GM12878 (cell line): ENCODE measurements around the gene ZNF827. TPM values are rescaled to one million over a fixed set of nuclear protein-coding genes. Genes with fewer than 3 reads are reported as not detected.
A peak's percentile ranks its signal among the peaks of the same experiment; 100 is the strongest.

Source experiments
- ATAC-seq: fragments of 200-7000 bp; cut with Tn5 transposase; 3 replicates; pipeline ENCODE4 v1.9.1; 2020; ENCODE audit warnings: mild to moderate bottlenecking, moderate library complexity
- BruUV-seq: library from RNA; stranded (reverse); fragments of 400-500 nt; replicated peaks from 2 replicates; lab custom pipeline; 2021; lab: Mats Ljungman, UMichigan
- CTCF ChIA-PET: fragments of 300-600 bp; sonication (Branson Sonifier 250); formaldehyde crosslinking; extraction: SDS; loops from one replicate; lab custom pipeline; 2021; ENCODE audit warnings: inconsistent platforms; lab: Yijun Ruan, JAX
- POLR2A ChIA-PET: fragments of 350-600 bp; formaldehyde crosslinking; extraction: SDS; loops from one replicate; lab custom pipeline; 2021; ENCODE audit warnings: inconsistent platforms; lab: Charles Lee
- RAD21 ChIA-PET: fragments of 300-600 bp; sonication (Branson Sonifier 250); formaldehyde crosslinking; loops from one replicate; lab custom pipeline; 2023; ENCODE audit warnings: antibody characterized with exemption; ENCODE audit not compliant: unreplicated experiment; lab: Charles Lee
- SMC1A ChIA-PET: fragments of 300-600 bp; sonication (Branson Sonifier 250); formaldehyde crosslinking; loops from one replicate; lab custom pipeline; 2023; ENCODE audit not compliant: unreplicated experiment, uncharacterized antibody; lab: Charles Lee
- DNase-seq: peaks from one replicate; pipeline ENCODE4 v3.0.0-alpha.2; 2011; ENCODE audit warnings: low read depth, low spot score
- FAIRE-seq: peaks from 3 replicates; lab custom pipeline; 2011; peaks lifted over from hg19 to GRCh38; lab: Jason Lieb, UNC
- H2AFZ ChIP-seq: 2 replicates; pipeline ENCODE4 v1.6.0; 2011; ENCODE audit warnings: low read depth, low read length, control low read depth; ENCODE audit not compliant: control insufficient read depth
- H3K27ac ChIP-seq: 2 replicates; pipeline ENCODE4 v1.5.1; 2011; ENCODE audit warnings: control low read depth; ENCODE audit not compliant: control insufficient read depth, insufficient read depth
- H3K27me3 ChIP-seq, 2 experiments: replicated peaks in 1 of 2; 2 replicates each; pipeline versions ENCODE4 v1.6.0 to v1.6.1; 2011; ENCODE audit warnings: low read length in 1 of 2; ENCODE audit not compliant: control insufficient read depth in 2 of 2, insufficient read depth in 2 of 2
- H3K36me3 ChIP-seq, 2 experiments: 2 replicates each; pipeline ENCODE4 v1.5.1; 2011; ENCODE audit warnings: low read length in 1 of 2; ENCODE audit not compliant: control insufficient read depth in 2 of 2, insufficient read depth in 2 of 2
- H3K4me1 ChIP-seq: 2 replicates; pipeline ENCODE4 v1.6.1; 2011; ENCODE audit warnings: mild to moderate bottlenecking, low read length, moderate library complexity, mixed read lengths; ENCODE audit not compliant: control insufficient read depth, insufficient read depth
- H3K4me2 ChIP-seq: 2 replicates; pipeline ENCODE4 v1.6.0; 2011; ENCODE audit warnings: control low read depth; ENCODE audit not compliant: control insufficient read depth, insufficient read depth
- H3K4me3 ChIP-seq: fragments of 200-600 bp; sonication (generic); 2 replicates; pipeline ENCODE4 v1.5.1; 2016
- H3K79me2 ChIP-seq: 2 replicates; pipeline ENCODE4 v1.6.0; 2011; ENCODE audit warnings: low read length; ENCODE audit not compliant: control insufficient read depth, insufficient read depth
- H3K9ac ChIP-seq: 2 replicates; pipeline ENCODE4 v1.8.0; 2011; ENCODE audit warnings: low read length, control low read depth, mixed read lengths; ENCODE audit not compliant: control insufficient read depth, insufficient read depth
- H3K9me3 ChIP-seq: replicated peaks from 3 replicates; pipeline ENCODE4 v1.5.1; 2011; ENCODE audit warnings: mild to moderate bottlenecking, low read length; ENCODE audit not compliant: control insufficient read depth, insufficient read depth
- H4K20me1 ChIP-seq: 2 replicates; pipeline ENCODE4 v1.6.0; 2011; ENCODE audit not compliant: control insufficient read depth, insufficient read depth
- BACH1 ChIP-seq: fragments of 450-650 bp; IDR thresholded peaks from 2 replicates; pipeline ENCODE4 v1.6.1; 2017; ENCODE audit warnings: mild to moderate bottlenecking, borderline replicate concordance
- BMI1 ChIP-seq: fragments of 450-650 bp; IDR thresholded peaks from 2 replicates; pipeline ENCODE4 v1.6.1; 2016; ENCODE audit warnings: mild to moderate bottlenecking, moderate library complexity, borderline replicate concordance
- BRCA1 ChIP-seq: IDR thresholded peaks from 2 replicates; pipeline ENCODE4 v1.6.1; 2011; ENCODE audit warnings: low read depth, low read length, improper control_type of control experiment
- CBX3 ChIP-seq: fragments of 200-600 bp; sonication (generic); IDR thresholded peaks from 2 replicates; pipeline ENCODE4 v1.6.1; 2016; ENCODE audit warnings: low read depth, borderline replicate concordance
- CBX5 ChIP-seq: sonication (generic); IDR thresholded peaks from 2 replicates; pipeline ENCODE4 v1.6.1; 2016; ENCODE audit warnings: low read depth, moderate library complexity, mild to moderate bottlenecking, inconsistent platforms
- DPF2 ChIP-seq: fragments of 450-650 bp; IDR thresholded peaks from 2 replicates; pipeline ENCODE4 v1.6.1; 2017; ENCODE audit warnings: mild to moderate bottlenecking
- E2F4 ChIP-seq: IDR thresholded peaks from 2 replicates; pipeline ENCODE4 v1.6.1; 2012; ENCODE audit warnings: low read depth, low read length, improper control_type of control experiment
- EED ChIP-seq: sonication (generic); IDR thresholded peaks from 2 replicates; pipeline ENCODE4 v1.6.1; 2016; ENCODE audit warnings: antibody characterized with exemption, low read depth
- GATAD2B ChIP-seq: fragments of 450-650 bp; conservative IDR thresholded peaks from 2 replicates; pipeline ENCODE4 v1.6.1; 2017; ENCODE audit warnings: low read depth, mild to moderate bottlenecking, moderate library complexity
- HCFC1 ChIP-seq: fragments of 150-350 bp; IDR thresholded peaks from 2 replicates; pipeline ENCODE4 v1.6.1; 2014; ENCODE audit warnings: low read length
- KDM1A ChIP-seq: fragments of 200-600 bp; sonication (generic); IDR thresholded peaks from 2 replicates; pipeline ENCODE4 v1.6.1; 2016; ENCODE audit warnings: borderline replicate concordance
- MAX ChIP-seq: IDR thresholded peaks from 2 replicates; pipeline ENCODE4 v1.6.1; 2012; ENCODE audit warnings: low read depth, low read length, improper control_type of control experiment
- MTA2 ChIP-seq: fragments of 450-650 bp; IDR thresholded peaks from 2 replicates; pipeline ENCODE4 v1.6.1; 2016; ENCODE audit warnings: low read depth, mild to moderate bottlenecking, moderate library complexity
- NBN ChIP-seq: fragments of 450-650 bp; IDR thresholded peaks from 2 replicates; pipeline ENCODE4 v1.6.1; 2016
- PAX8 ChIP-seq: fragments of 450-650 bp; IDR thresholded peaks from 2 replicates; pipeline ENCODE4 v1.6.1; 2017; ENCODE audit warnings: mild to moderate bottlenecking, moderate library complexity
- PBX3 ChIP-seq: IDR thresholded peaks from 2 replicates; pipeline ENCODE4 v1.6.1; 2011; ENCODE audit warnings: mild to moderate bottlenecking, low read depth, low read length, moderate library complexity; ENCODE audit not compliant: insufficient replicate concordance
- RAD51 ChIP-seq: fragments of 450-650 bp; IDR thresholded peaks from 2 replicates; pipeline ENCODE4 v1.6.1; 2016; ENCODE audit warnings: moderate library complexity, mild to moderate bottlenecking, inconsistent platforms
- TAF1 ChIP-seq: IDR thresholded peaks from 2 replicates; pipeline ENCODE4 v1.6.1; 2011; ENCODE audit warnings: mild to moderate bottlenecking, low read depth, low read length, borderline replicate concordance
- TCF7 ChIP-seq: IDR thresholded peaks from 2 replicates; pipeline ENCODE4 v1.6.1; 2014; ENCODE audit warnings: antibody characterized with exemption, borderline replicate concordance
- ZBED1 ChIP-seq: IDR thresholded peaks from 2 replicates; pipeline ENCODE4 v1.6.1; 2016; ENCODE audit warnings: borderline replicate concordance
- ZSCAN29 ChIP-seq: fragments of 450-650 bp; IDR thresholded peaks from 2 replicates; pipeline ENCODE4 v1.6.1; 2017; ENCODE audit warnings: mild to moderate bottlenecking, moderate library complexity
- WGBS: methylation state at CpG from one replicate; pipeline ENCODE4 v1.1.6; 2016; ENCODE audit warnings: low lambda C conversion rate; ENCODE audit not compliant: insufficient replicate concordance, insufficient coverage; ENCODE audit errors: missing lambda C conversion rate; 5-methylcytosine and 5-hydroxymethylcytosine counted together
- in situ Hi-C: fragments of 300-500 bp; cut with MboI; formaldehyde crosslinking; loops from 9 replicates; pipeline ENCODE4 v1.14.3; 2018; ENCODE audit warnings: mixed read lengths
- intact Hi-C: fragments of 100-400 bp; cut with micrococcal nuclease; formaldehyde crosslinking; loops from one replicate; pipeline ENCODE4 v1.14.2; 2022; ENCODE audit not compliant: unreplicated experiment
- polyA plus RNA-seq, 11 experiments: library from polyadenylated mRNA; depleted of rRNA in 4 of 11; unstranded in 6 of 11; stranded (reverse) in 5 of 11; fragments of >200 nt; fragmentation: Nextera tagmentation in 4 of 11; fragmentation: Illumina TruSeq in 1 of 11; extraction: Ambion mirVana in 4 of 11; extraction: Trizol in 1 of 11; gene quantifications; 1 replicate in 1 of 11; 2 replicates in 10 of 11; pipeline versions ENCODE4 v1.2.1 to v1.2.3, GENCODE V29; 2011 to 2016; ENCODE audit warnings: inconsistent platforms in 2 of 11, missing spikeins in 2 of 11, low read depth in 1 of 11
- total RNA-seq, 4 experiments: library from RNA; depleted of rRNA in 3 of 4; stranded (reverse); fragments of >200 nt in 3 of 4; fragmentation: Illumina TruSeq in 1 of 4; extraction: Trizol in 1 of 4; gene quantifications; 2 replicates each; pipeline versions ENCODE4 v1.2.1 to v1.2.3, GENCODE V29; 2013 to 2021

ZNF827 gene
- total and polyA plus RNA-seq, 10 of the 15 experiments (the other 5 are each of a cell fraction or from before 2014, with no cell fraction given): 3.8 to 31.5 (median 13.6) TPM

- TF ChIP-seq MAX (no peak), CBX3 (no peak), EED (no peak), GATAD2B (no peak), ZBED1 (no peak), NBN (no peak)
Measured at GRCh38 chr4:145902522-145902921, 36.1 kb downstream of the ZNF827 start (continued).

GRCh38 chr4:145899886-145900460 is 38.6 kb downstream of the ZNF827 start:
- Histone ChIP-seq H3K36me3 (peaks cover 3 to 6% of the 10 kb centered on the region in 2 experiments), H3K9me3 (no peaks in the 10 kb centered on the region), H3K4me3 (no peak overlapping the region), H3K79me2 (peaks cover 43% of the 10 kb centered on the region), H3K27ac (no peak overlapping the region), H2AFZ (no peak overlapping the region), H3K4me2 (no peak overlapping the region), H3K9ac (no peak overlapping the region), H3K27me3 (no peaks in the 10 kb centered on the region), H4K20me1 (peaks cover 2% of the 10 kb centered on the region; the same call in 1 of the 2 replicates), H3K4me1 (no peaks in the 10 kb centered on the region; the same call in 1 of the 2 replicates)
- ChIA-PET SMC1A (interaction anchor here (0.6 to 1.4 kb wide), 4 partner anchors 12 to 761 kb away, joined by 3 to 9 read pairs (median 4); no protein-coding TSS in a partner anchor), CTCF (interaction anchor here (0.7 to 2.6 kb wide), 4 partner anchors 9 to 27 kb away, joined by 3 to 7 read pairs (median 4); no protein-coding TSS in a partner anchor), RAD21 (interaction anchor here (1.4 kb wide), 1 partner anchor 9 kb away, joined by 3 read pairs; no protein-coding TSS in a partner anchor), POLR2A (interaction anchor here (1.4 kb wide), 2 partner anchors 10 to 31 kb away, joined by 4 read pairs; no protein-coding TSS in a partner anchor)
- no peak for ATAC-seq
- whole genome bisulfite sequencing: 97% methylated on average over 4 of the region's 4 CpGs
- FAIRE-seq: peak; percentile 7
- in situ Hi-C loops (no loop called here), intact Hi-C loops (no loop called here)
- DNase-seq: no peak
- TF ChIP-seq BACH1: no peak
- no peak for TF ChIP-seq PAX8
- no peak for TF ChIP-seq KDM1A
- TF ChIP-seq ZBED1: no peak
- no peak for TF ChIP-seq RAD51
- TF ChIP-seq PBX3: no peak
- TF ChIP-seq TCF7: no peak
- TF ChIP-seq HCFC1: no peak
- TF ChIP-seq E2F4: no peak
- no peak for TF ChIP-seq BMI1
- no peak for TF ChIP-seq CBX5
- TF ChIP-seq TAF1: no peak
- no peak for TF ChIP-seq DPF2
- no peak for TF ChIP-seq BRCA1
- no peak for TF ChIP-seq ZSCAN29
- no peak for TF ChIP-seq MTA2
- BruUV-seq: no TSS peak
